ENCODE data around the gene PLEKHN1.
"Not testable (repeated sequence)": the region's sequence is repeated elsewhere in the genome, so short reads cannot be mapped to it uniquely, and the experiment has no call there.

The PLEKHN1 gene

DNA sequence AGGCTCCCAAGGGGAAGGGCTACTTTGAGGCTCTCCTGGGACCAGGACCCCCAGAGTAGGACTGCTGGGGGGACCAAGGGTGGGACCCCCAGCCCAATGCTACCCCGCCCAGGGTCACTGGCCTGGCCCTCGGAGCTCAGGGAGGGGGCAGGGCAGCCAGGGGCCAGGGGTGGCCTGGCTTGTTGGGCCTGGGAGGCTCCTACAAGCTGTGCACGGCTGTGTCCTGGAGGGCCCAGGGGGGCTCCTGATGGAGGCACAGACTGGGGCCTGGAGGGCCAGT is 31.4 kb downstream of the PLEKHN1 start:
- DNase-seq: no peak

GRCh38 chr1:997993-998744 is 31.9 kb downstream of the PLEKHN1 start:
- no peak for DNase-seq

DNA sequence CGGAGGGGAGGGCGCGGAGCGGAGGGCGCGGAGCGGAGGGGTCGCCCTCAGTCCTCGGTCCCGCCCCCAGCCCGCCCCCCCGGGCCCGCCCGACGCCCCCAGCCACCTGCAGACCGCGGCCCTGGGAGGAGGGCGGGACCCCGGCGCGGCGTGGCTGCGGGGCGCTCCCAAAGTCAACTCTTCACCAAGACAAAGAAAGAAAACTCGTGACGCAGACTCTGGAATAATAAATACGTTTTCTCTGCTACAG is 32.4 kb downstream of the PLEKHN1 start:
- DNase-seq: no peak

GRCh38 chr1:998995-999724 is 32.9 kb downstream of the PLEKHN1 start:
- peak; percentile 44 for DNase-seq

GRCh38 chr1:999725-1000356 is 33.6 kb downstream of the PLEKHN1 start, which contains the start of gene HES4:
Gene HES4, minus strand, starts transcription at chr1:1000097. Its CDS starts 124 bp downstream, at chr1:999973.
- DNase-seq: peak; percentile 85

GRCh38 chr1:1000357-1001056 is 34.2 kb downstream of the PLEKHN1 start:
- DNase-seq: peak; percentile 21

- DNase-seq: no peak
Measured at GRCh38 chr1:1001057-1001783, 34.9 kb downstream of the PLEKHN1 start.

DNA sequence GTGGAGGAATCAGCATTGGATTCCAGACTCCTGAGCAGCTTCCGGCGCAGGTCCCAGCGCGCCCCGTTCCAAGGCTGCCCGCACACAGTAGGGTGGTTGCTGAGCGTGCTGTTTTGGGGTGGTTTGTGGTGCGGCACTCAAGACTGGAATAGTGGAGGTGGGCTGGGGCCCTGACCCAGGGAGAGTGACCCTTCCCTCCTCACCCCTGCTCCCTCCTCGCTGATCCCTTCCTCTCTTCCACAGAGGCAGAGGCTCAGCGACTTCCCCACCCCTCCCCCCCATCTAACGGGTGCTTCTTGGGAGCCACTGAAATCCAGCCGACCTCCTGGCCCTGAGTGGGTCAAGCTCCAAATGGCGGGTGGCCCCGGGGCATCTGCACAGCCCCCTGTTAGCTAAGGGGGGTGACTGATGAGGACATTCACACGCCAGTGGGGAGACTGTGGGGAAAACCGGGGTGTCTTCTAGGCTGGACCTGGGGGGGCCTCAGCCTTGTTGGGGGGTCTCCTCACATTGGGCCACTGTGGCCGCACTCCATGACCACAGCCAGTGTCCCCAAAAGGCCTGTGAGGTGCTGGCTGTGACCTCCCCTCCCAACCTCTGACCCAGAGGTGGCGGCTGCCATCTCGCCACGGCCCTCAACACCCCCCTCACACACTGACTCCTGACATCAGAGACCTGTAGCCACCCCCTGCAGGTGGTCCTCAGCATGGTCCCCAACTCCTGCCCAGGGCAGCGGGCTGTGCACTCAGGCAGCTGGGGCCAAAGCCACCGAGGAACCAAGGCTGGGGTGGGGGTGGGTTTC is 37.5 kb downstream of the PLEKHN1 start:
- DNase-seq: no peak

GRCh38 chr1:1004420-1004779 is 38.1 kb downstream of the PLEKHN1 start:
- no peak for DNase-seq

- peak; percentile 81 for DNase-seq
Measured at GRCh38 chr1:1004780-1005697, 38.8 kb downstream of the PLEKHN1 start.

- no peak for DNase-seq
Measured at GRCh38 chr1:1005774-1006304, 39.6 kb downstream of the PLEKHN1 start.

DNA sequence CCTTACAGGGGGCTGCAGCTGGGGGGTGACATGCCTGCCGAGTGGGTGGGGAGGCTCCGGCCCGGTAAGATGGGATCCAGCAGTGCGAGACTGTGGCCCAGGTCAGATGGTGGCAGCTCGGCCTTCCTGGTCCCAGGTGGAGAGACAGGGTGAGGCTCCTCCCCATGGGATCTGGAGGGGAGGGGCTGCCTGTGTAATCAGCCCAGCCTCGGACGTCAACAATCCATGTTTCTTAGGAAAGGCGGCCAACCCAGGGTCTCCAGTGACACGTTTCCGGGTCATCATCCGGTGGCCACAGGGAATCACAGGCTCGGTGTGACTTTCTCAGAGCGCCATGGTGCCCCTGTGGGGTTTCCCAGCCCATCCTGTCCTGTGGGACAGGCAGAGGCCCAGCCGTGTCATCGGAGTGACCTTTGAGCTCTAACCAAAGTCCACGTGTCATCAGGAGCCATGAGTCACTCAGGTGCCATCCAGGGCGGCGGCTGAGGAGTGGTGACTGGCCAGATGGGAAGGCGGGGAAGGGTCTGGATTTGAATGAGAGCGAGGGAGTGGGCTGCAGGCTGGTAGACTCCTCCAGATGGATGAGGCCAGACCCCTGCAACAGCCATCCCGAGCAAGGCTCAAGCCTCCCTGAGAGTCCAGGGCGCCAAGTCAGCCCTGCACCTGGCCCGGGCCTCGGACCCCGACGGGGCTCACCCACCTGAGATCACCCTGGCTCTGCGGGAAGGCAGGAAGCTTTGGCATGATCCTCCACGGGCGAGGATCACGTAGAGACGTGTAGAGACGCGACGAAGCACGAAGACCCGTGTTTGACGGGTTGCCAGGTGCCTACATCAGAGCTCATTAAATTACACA is 40.2 kb downstream of the PLEKHN1 start:
- DNase-seq: no peak

DNA sequence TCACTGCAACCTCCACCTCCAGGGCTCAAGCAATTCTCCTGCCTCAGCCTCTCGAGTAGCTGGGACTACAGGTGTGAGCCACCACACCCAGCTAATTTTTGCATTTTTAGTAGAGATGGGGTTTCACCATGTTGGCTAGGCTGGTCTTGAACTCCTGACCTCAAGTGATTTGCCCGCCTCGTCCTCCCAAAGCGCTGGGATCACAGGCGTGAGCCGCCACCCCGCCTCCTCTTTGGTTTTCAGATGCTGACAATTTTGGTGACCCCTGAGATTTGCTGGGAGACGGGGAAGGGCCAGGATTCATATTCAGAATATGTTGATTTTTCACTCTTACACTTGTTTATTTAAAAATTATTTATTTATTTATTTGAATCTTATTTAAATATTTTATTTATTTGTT is 43.8 kb downstream of the PLEKHN1 start:
- DNase-seq: not testable (repeated sequence)

GRCh38 chr1:1011396-1011949 is 45.2 kb downstream of the PLEKHN1 start:
- DNase-seq: no peak

DNA sequence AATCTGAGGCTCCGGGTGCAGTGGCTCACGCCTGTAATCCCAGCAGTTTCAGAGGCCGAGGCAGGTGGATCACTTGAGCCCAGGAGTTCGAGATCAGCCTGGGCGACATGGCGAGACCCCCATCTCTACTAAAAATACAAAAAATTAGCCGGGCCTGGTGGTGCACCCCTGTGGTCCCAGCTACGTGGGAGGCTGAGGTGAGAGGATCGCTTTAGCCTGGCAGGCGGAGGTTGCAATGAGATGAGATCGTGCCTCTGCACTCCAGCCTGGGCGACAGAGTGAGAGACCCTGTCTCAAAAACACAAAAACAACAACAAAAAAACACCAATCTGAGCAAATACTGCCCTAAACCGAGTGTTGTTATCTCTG is 46.4 kb downstream of the PLEKHN1 start:
- not testable (repeated sequence) for DNase-seq

GRCh38 chr1:1013105-1013921 is 47.0 kb downstream of the PLEKHN1 start, which contains the start of gene ISG15:
Gene ISG15, plus strand, starts transcription at chr1:1013497. Its CDS starts 77 bp downstream, at chr1:1013574.
- peak; percentile 93 for DNase-seq

GRCh38 chr1:1013922-1014648 is 47.8 kb downstream of the PLEKHN1 start:
- DNase-seq: no peak
